Effector memory CD8-positive, alpha-beta T cell (primary cell): ENCODE results near the gene TNFSF12.

Experiments used
- ATAC-seq: fragments of 150-1000 bp; cut with Tn5 transposase; replicated peaks from 2 replicates; pipeline ENCODE4 v1.10.0; 2021; ENCODE audit warnings: mild to moderate bottlenecking, moderate library complexity
- DNase-seq, 3 experiments: peaks; one replicate each; pipeline ENCODE4 v3.0.0; 2021
- H3K27ac Mint-ChIP-seq, 2 donors: one replicate each; pipeline ENCODE4 v1.8.0; 2022; ENCODE audit warnings: mild to moderate bottlenecking in 2 of 2, mixed read lengths in 2 of 2, moderate library complexity in 2 of 2
- H3K27me3 Mint-ChIP-seq, 2 donors: one replicate each; pipeline ENCODE4 v1.8.0; 2022; ENCODE audit warnings: mixed read lengths in 2 of 2
- H3K36me3 Mint-ChIP-seq: one replicate; pipeline ENCODE4 v1.8.0; 2022; ENCODE audit warnings: mild to moderate bottlenecking, moderate library complexity, mixed read lengths; ENCODE audit not compliant: insufficient read depth
- H3K4me1 Mint-ChIP-seq, 2 donors: one replicate each; pipeline ENCODE4 v1.8.0; 2022; ENCODE audit warnings: low read depth in 2 of 2, mixed read lengths in 2 of 2
- H3K4me3 Mint-ChIP-seq, 2 donors: one replicate each; pipeline ENCODE4 v1.8.0; 2022; ENCODE audit warnings: mild to moderate bottlenecking in 2 of 2, mixed read lengths in 2 of 2, moderate library complexity in 2 of 2
- H3K9me3 Mint-ChIP-seq, 2 donors: one replicate each; pipeline ENCODE4 v1.8.0; 2022; ENCODE audit warnings: mixed read lengths in 2 of 2

TNFSF12 gene

GRCh38 chr17:7563115-7563869 lies 14.4 kb downstream of the TNFSF12 start:
- no peaks in the 10 kb centered on the region for H3K27me3 Mint-ChIP-seq
- H3K9me3 Mint-ChIP-seq, result no peaks in the 10 kb centered on the region
- DNase-seq, result no peak
- peak overlapping the region; percentile 95 for H3K4me3 Mint-ChIP-seq
- peak overlapping the region in 1 of 2 donors; percentile 98 for H3K27ac Mint-ChIP-seq
- ATAC-seq, result no peak
- peaks cover 55% of the 10 kb centered on the region for H3K36me3 Mint-ChIP-seq
- peaks cover 24 to 28% of the 10 kb centered on the region in 2 donors for H3K4me1 Mint-ChIP-seq

DNA sequence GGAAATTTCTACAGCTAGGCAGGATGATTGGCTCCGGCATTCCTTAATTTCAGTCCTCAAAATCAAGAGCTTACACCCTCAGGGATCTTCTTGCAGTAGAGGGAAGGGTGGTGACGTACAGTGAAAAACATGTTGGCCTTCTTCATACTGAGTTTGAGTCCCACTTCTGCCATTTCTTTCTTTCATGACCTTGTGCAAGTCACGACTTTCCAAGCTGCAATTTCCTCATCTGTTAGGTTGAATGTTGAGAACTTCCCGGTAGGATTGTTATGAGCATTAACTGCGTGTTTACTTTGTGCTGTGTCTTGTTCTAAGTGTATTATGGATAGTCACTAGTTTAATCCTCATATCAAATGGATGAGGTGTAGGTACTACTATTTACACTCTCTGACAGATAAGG lies 20.7 kb downstream of the TNFSF12 start:
- H3K27me3 Mint-ChIP-seq, result no peaks in the 10 kb centered on the region
- H3K4me3 Mint-ChIP-seq, result no peak overlapping the region
- DNase-seq, result no peak
- peaks cover 18 to 22% of the 10 kb centered on the region in 2 donors for H3K4me1 Mint-ChIP-seq
- no peak for ATAC-seq
- no peak overlapping the region for H3K27ac Mint-ChIP-seq
- H3K36me3 Mint-ChIP-seq, result peaks cover 63% of the 10 kb centered on the region
- no peaks in the 10 kb centered on the region for H3K9me3 Mint-ChIP-seq

GRCh38 chr17:7570351-7570750 lies 21.5 kb downstream of the TNFSF12 start:
- Mint-ChIP-seq H3K36me3 (peaks cover 66% of the 10 kb centered on the region), H3K4me1 (peaks cover 22 to 26% of the 10 kb centered on the region in 2 donors)

DNA sequence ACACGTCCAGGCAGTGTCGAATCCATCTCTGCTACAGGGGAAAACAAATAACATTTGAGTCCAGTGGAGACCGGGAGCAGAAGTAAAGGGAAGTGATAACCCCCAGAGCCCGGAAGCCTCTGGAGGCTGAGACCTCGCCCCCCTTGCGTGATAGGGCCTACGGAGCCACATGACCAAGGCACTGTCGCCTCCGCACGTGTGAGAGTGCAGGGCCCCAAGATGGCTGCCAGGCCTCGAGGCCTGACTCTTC lies 23.4 kb downstream of the TNFSF12 start:
- DNase-seq (no peak), ATAC-seq (no peak)
- H3K4me3 Mint-ChIP-seq, result peak overlapping the region; percentile 98 to 100
- peaks cover 29 to 30% of the 10 kb centered on the region in 2 donors for H3K4me1 Mint-ChIP-seq
- peaks cover 66% of the 10 kb centered on the region for H3K36me3 Mint-ChIP-seq
- H3K27ac Mint-ChIP-seq, result peak overlapping the region; percentile 100
- H3K27me3 Mint-ChIP-seq, result no peaks in the 10 kb centered on the region
- no peaks in the 10 kb centered on the region for H3K9me3 Mint-ChIP-seq

More at GRCh38 chr17:7570351-7570750, 21.5 kb downstream of the TNFSF12 start:
- H3K27me3 Mint-ChIP-seq, result no peaks in the 10 kb centered on the region
- ATAC-seq, result no peak
- no peak overlapping the region for H3K4me3 Mint-ChIP-seq
- no peaks in the 10 kb centered on the region for H3K9me3 Mint-ChIP-seq
- H3K27ac Mint-ChIP-seq, result no peak overlapping the region
- no peak for DNase-seq

GRCh38 chr17:7572588-7573323 lies 23.9 kb downstream of the TNFSF12 start:
- ATAC-seq (peak; percentile 79), DNase-seq (peak; percentile 100)
- peaks cover 68% of the 10 kb centered on the region for H3K36me3 Mint-ChIP-seq
- H3K4me3 Mint-ChIP-seq, result peak overlapping the region; percentile 98 to 100
- no peaks in the 10 kb centered on the region for H3K27me3 Mint-ChIP-seq
- peak overlapping the region; percentile 100 for H3K27ac Mint-ChIP-seq
- peaks cover 29 to 30% of the 10 kb centered on the region in 2 donors for H3K4me1 Mint-ChIP-seq
- no peaks in the 10 kb centered on the region for H3K9me3 Mint-ChIP-seq

DNA sequence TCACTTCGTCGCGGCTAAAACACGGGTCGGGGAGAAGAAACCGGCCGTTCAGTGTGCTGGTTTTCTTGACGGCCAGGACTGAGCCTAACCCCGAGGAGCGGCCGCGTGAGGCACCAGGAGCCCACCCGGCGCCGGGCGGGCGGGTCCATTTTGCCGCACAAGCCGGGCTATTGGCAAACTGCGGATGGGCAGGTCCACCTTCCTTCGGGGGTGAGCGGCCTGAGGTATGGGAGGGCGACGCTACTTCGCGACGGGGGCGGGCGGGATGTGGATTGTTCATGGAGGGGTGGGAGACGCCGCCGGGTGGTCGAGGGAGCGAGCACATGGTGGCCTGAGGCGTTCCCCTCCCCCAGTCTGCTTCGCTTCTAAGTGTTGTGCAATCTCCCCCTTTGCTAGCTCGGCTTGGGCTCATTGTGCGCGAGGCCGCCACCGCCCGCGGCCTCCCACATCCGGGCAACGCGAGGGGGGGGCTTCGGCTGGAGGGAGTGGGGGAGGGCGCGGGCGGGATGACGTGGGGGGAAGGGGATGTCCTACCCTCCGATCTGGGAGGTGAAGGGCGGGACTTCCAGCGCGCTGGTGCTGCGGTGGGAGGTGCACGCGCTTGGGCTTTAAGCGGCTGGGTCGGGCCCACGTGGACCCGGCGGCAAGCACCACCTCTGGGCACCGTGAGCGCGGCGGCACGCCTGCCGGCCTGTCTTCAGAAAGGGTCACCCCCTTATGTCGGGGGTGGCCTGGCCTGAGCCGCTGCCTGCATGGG lies 24.6 kb downstream of the TNFSF12 start:
- H3K4me1 Mint-ChIP-seq, result peaks cover 30 to 34% of the 10 kb centered on the region in 2 donors

DNA sequence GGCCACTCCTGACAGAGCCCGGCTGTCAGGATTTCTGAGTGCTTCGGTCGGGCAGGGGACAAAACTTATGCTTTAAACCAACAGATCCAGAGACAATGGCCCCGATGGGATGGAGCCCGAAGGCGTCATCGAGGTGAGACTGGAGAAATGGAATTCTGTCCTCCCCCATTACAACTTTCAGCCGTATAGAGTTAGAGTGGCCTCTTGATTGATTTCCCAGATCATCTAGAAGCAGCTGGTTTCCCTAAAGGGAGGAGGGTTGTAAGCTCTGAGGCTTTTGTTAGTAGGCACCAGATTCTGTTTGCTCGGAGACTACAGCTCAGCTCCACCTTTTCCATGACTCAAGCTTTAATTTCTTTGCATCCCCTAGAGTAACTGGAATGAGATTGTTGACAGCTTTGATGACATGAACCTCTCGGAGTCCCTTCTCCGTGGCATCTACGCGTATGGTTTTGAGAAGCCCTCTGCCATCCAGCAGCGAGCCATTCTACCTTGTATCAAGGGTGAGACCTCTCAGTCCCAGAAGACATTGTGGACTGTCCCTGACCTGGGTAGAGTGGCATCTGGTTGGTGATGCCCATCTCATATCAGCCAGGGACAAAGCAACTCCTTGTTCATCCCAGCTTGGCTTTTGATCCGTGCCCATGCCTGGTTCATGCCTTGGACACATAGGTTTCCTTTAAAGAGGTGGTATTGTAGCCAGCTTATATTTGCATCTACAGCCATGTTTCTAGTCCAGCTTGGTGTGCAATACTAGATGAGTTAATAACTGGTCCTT lies 25.5 kb downstream of the TNFSF12 start:
- H3K27ac Mint-ChIP-seq, result peak overlapping the region; percentile 100
- ATAC-seq (no peak), DNase-seq (no peak)
- H3K36me3 Mint-ChIP-seq, result peaks cover 84% of the 10 kb centered on the region
- peak overlapping the region; percentile 98 to 100 for H3K4me3 Mint-ChIP-seq
- no peaks in the 10 kb centered on the region for H3K9me3 Mint-ChIP-seq
- H3K4me1 Mint-ChIP-seq, result peaks cover 36 to 41% of the 10 kb centered on the region in 2 donors
- no peaks in the 10 kb centered on the region for H3K27me3 Mint-ChIP-seq

More for the DNA sequence above, 24.6 kb downstream of the TNFSF12 start:
- ATAC-seq (peak; percentile 50), DNase-seq (peak; percentile 84 to 89 (median 87))
- Mint-ChIP-seq H3K9me3 (no peaks in the 10 kb centered on the region), H3K27me3 (no peaks in the 10 kb centered on the region), H3K4me3 (peak overlapping the region; percentile 98 to 100), H3K27ac (peak overlapping the region; percentile 100), H3K36me3 (peaks cover 75% of the 10 kb centered on the region)

- H3K36me3 Mint-ChIP-seq, result peaks cover 89% of the 10 kb centered on the region
- ATAC-seq (no peak), DNase-seq (no peak)
- H3K4me1 Mint-ChIP-seq, result peaks cover 45 to 48% of the 10 kb centered on the region in 2 donors
- no peaks in the 10 kb centered on the region for H3K27me3 Mint-ChIP-seq
- H3K27ac Mint-ChIP-seq, result peak overlapping the region in 1 of 2 donors; percentile 100
- H3K4me3 Mint-ChIP-seq, result peak overlapping the region; percentile 18 to 98
- no peaks in the 10 kb centered on the region for H3K9me3 Mint-ChIP-seq
These were observed 26.6 kb downstream of the TNFSF12 start for GRCh38 chr17:7575481-7575883.

DNA sequence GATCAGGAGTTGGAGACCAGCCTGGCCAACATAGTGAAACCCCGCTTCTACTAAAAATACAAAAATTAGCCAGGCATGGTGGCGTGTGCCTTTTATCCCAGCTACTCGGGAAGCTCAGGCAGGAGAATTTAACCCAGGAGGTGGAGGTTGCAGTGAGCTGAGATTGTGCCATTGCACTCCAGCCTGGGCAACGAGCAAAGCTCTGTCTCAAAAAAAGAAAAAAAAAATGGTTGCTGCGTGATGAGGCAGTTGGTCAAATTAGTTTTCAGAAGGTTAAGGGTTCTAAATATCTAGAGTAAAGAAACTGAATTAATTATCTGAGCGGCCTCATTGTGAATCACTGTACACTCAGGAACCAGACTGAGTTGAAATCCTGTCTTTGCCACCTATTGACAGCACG lies 27.1 kb downstream of the TNFSF12 start:
- Mint-ChIP-seq H3K27ac (peak overlapping the region in 1 of 2 donors; percentile 94), H3K9me3 (no peaks in the 10 kb centered on the region), H3K27me3 (no peaks in the 10 kb centered on the region), H3K36me3 (peaks cover 87% of the 10 kb centered on the region), H3K4me3 (peak overlapping the region; percentile 18 to 98), H3K4me1 (peaks cover 48 to 50% of the 10 kb centered on the region in 2 donors)
- DNase-seq (no peak), ATAC-seq (no peak)

- no peaks in the 10 kb centered on the region for H3K9me3 Mint-ChIP-seq
- H3K27ac Mint-ChIP-seq, result peak overlapping the region in 1 of 2 donors; percentile 94
- peaks cover 48 to 50% of the 10 kb centered on the region in 2 donors for H3K4me1 Mint-ChIP-seq
- ATAC-seq (no peak), DNase-seq (no peak)
- H3K27me3 Mint-ChIP-seq, result no peaks in the 10 kb centered on the region
- H3K4me3 Mint-ChIP-seq, result peak overlapping the region; percentile 6 to 25
- H3K36me3 Mint-ChIP-seq, result peaks cover 84% of the 10 kb centered on the region
These were observed 27.6 kb downstream of the TNFSF12 start for GRCh38 chr17:7576432-7576937.

DNA sequence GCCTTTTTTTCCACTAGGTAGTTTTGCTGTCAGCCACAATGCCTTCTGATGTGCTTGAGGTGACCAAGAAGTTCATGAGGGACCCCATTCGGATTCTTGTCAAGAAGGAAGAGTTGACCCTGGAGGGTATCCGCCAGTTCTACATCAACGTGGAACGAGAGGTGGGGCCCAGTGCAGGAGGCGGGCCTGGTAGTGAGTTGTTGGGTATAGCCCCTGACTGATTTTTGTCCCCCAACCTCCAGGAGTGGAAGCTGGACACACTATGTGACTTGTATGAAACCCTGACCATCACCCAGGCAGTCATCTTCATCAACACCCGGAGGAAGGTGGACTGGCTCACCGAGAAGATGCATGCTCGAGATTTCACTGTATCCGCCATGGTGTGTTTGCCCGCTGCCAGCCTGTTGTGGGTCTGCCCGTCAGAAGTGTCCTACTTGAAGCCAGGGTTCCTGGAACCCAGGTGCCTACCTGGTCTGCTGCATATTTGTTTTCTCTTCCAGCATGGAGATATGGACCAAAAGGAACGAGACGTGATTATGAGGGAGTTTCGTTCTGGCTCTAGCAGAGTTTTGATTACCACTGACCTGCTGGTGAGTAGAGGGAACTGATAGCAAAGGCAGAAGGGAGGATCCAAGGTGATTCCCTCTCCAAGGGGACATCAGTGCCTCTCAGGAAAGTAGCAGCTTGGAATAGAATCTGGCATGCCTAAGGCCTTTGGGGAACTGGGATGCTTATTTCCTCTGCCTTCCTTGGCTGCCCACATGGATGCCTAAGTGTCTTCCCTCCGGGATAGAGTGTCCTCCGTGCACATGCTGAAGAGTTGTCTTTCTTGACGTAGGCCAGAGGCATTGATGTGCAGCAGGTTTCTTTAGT lies 28.7 kb downstream of the TNFSF12 start:
- DNase-seq (no peak), ATAC-seq (no peak)
- peaks cover 80% of the 10 kb centered on the region for H3K36me3 Mint-ChIP-seq
- H3K27me3 Mint-ChIP-seq, result no peaks in the 10 kb centered on the region
- H3K4me1 Mint-ChIP-seq, result peaks cover 40 to 46% of the 10 kb centered on the region in 2 donors
- peak overlapping the region; percentile 28 to 29 for H3K4me3 Mint-ChIP-seq
- peak overlapping the region; percentile 70 to 94 for H3K27ac Mint-ChIP-seq
- no peaks in the 10 kb centered on the region for H3K9me3 Mint-ChIP-seq
